Measurements from ENCODE around the gene ENDOU. TPM values are rescaled to one million over a fixed set of nuclear protein-coding genes. Genes with fewer than 3 reads are reported as not detected.

ENDOU gene
- total RNA-seq, 1 experiment from 2014 or later: not detected

- no peak overlapping the region for H3K27ac ChIP-seq (ENCODE audit: low read length)
- H3K9me3 ChIP-seq (ENCODE audit: low read length): no peaks in the 10 kb centered on the region
- CTCF ChIA-PET: no interaction called here
- no peaks in the 10 kb centered on the region for H3K36me3 ChIP-seq (ENCODE audit: low read depth, low read length)
- no peak overlapping the region for H2AFZ ChIP-seq (ENCODE audit: low read length)
- H3K4me1 ChIP-seq (ENCODE audit: insufficient read depth, low read length): peaks cover 9% of the 10 kb centered on the region; the same call in 1 of the 2 replicates
- POLR2A ChIA-PET (ENCODE audit: unreplicated experiment): no interaction called here
- ATAC-seq: no peak
- no peak overlapping the region for H3K4me2 ChIP-seq (ENCODE audit: low read length)
- no peaks in the 10 kb centered on the region for H3K27me3 ChIP-seq (ENCODE audit: low read length)
- no peaks in the 10 kb centered on the region for H3F3A ChIP-seq (ENCODE audit: low read length, unreplicated experiment)
- peaks cover 10% of the 10 kb centered on the region; the same call in 1 of the 2 replicates for H3K79me2 ChIP-seq (ENCODE audit: low read length)
- H3K4me3 ChIP-seq (ENCODE audit: low read length): no peak overlapping the region
- BruUV-seq (replicated peaks): no TSS peak
- TF ChIP-seq EZH2phosphoT487 (IDR thresholded peaks at IDR 0.05; ENCODE audit: borderline replicate concordance, low read length) (no peak), EZH2 (IDR thresholded peaks at IDR 0.05; ENCODE audit: low read length, unreplicated experiment) (no peak), CTCF (conservative IDR thresholded peaks at IDR 0.05; ENCODE audit: low read depth, low read length) (no peak)
- H3K9ac ChIP-seq (ENCODE audit: low read length): no peak overlapping the region
- DNase-seq: no peak
- no peaks in the 10 kb centered on the region for H3K9me2 ChIP-seq (replicated peaks; ENCODE audit: low read length)
- no peaks in the 10 kb centered on the region for H4K20me1 ChIP-seq (ENCODE audit: low read length)
- intact Hi-C loops (cut with micrococcal nuclease): no loop called here
Measured at GRCh38 chr12:47711448-47711847, 13.8 kb downstream of the ENDOU start.

- Histone ChIP-seq H3K4me1 (ENCODE audit: insufficient read depth, low read length) (peaks cover 3% of the 10 kb centered on the region; the same call in 1 of the 2 replicates), H3K4me2 (ENCODE audit: low read length) (no peak overlapping the region), H3F3A (ENCODE audit: low read length, unreplicated experiment) (no peaks in the 10 kb centered on the region), H3K9me2 (replicated peaks; ENCODE audit: low read length) (no peaks in the 10 kb centered on the region), H3K79me2 (ENCODE audit: low read length) (peaks cover 18% of the 10 kb centered on the region), H3K27ac (ENCODE audit: low read length) (no peak overlapping the region), H4K20me1 (ENCODE audit: low read length) (no peaks in the 10 kb centered on the region), H3K4me3 (ENCODE audit: low read length) (no peak overlapping the region), H3K9me3 (ENCODE audit: low read length) (no peaks in the 10 kb centered on the region), H3K36me3 (ENCODE audit: low read depth, low read length) (no peaks in the 10 kb centered on the region), H2AFZ (ENCODE audit: low read length) (no peak overlapping the region), H3K27me3 (ENCODE audit: low read length) (no peaks in the 10 kb centered on the region), H3K9ac (ENCODE audit: low read length) (no peak overlapping the region)
- TF ChIP-seq CTCF (conservative IDR thresholded peaks at IDR 0.05; ENCODE audit: low read depth, low read length): no peak
- TF ChIP-seq EZH2phosphoT487 (IDR thresholded peaks at IDR 0.05; ENCODE audit: borderline replicate concordance, low read length): no peak
- no peak for TF ChIP-seq EZH2 (IDR thresholded peaks at IDR 0.05; ENCODE audit: low read length, unreplicated experiment)
- POLR2A ChIA-PET (ENCODE audit: unreplicated experiment): no interaction called here
- ATAC-seq (no peak), DNase-seq (no peak)
- BruUV-seq (replicated peaks): no TSS peak
- intact Hi-C loops (cut with micrococcal nuclease): no loop called here
- CTCF ChIA-PET: no interaction called here
Measured at GRCh38 chr12:47710278-47710677, 15.0 kb downstream of the ENDOU start.

- peaks cover 24% of the 10 kb centered on the region for H3K79me2 ChIP-seq (ENCODE audit: low read length)
- no peak for ATAC-seq
- no TSS peak for BruUV-seq (replicated peaks)
- no peak overlapping the region for H3K9ac ChIP-seq (ENCODE audit: low read length)
- H3K4me3 ChIP-seq (ENCODE audit: low read length): no peak overlapping the region
- intact Hi-C loops (cut with micrococcal nuclease): no loop called here
- ChIA-PET CTCF (no interaction called here), POLR2A (ENCODE audit: unreplicated experiment) (no interaction called here)
- H3K27me3 ChIP-seq (ENCODE audit: low read length): no peaks in the 10 kb centered on the region
- no peak for TF ChIP-seq CTCF (conservative IDR thresholded peaks at IDR 0.05; ENCODE audit: low read depth, low read length)
- no peak for TF ChIP-seq EZH2 (IDR thresholded peaks at IDR 0.05; ENCODE audit: low read length, unreplicated experiment)
- TF ChIP-seq EZH2phosphoT487 (IDR thresholded peaks at IDR 0.05; ENCODE audit: borderline replicate concordance, low read length): no peak
- H3K4me1 ChIP-seq (ENCODE audit: insufficient read depth, low read length): peaks cover 7% of the 10 kb centered on the region
- H3K9me2 ChIP-seq (replicated peaks; ENCODE audit: low read length): no peaks in the 10 kb centered on the region
- H3K4me2 ChIP-seq (ENCODE audit: low read length): no peak overlapping the region
- H2AFZ ChIP-seq (ENCODE audit: low read length): no peak overlapping the region
- H3K36me3 ChIP-seq (ENCODE audit: low read depth, low read length): no peaks in the 10 kb centered on the region
- no peak overlapping the region for H3K27ac ChIP-seq (ENCODE audit: low read length)
- no peaks in the 10 kb centered on the region for H3F3A ChIP-seq (ENCODE audit: low read length, unreplicated experiment)
- no peaks in the 10 kb centered on the region for H4K20me1 ChIP-seq (ENCODE audit: low read length)
- DNase-seq: no peak
- H3K9me3 ChIP-seq (ENCODE audit: low read length): no peaks in the 10 kb centered on the region
Measured at GRCh38 chr12:47709671-47710070, 15.6 kb downstream of the ENDOU start.

Data from PC-3 (cell line).